Activated CD8-positive, alpha-beta memory T cell treated with anti-CD3 and anti-CD28 coated beads, Interleukin-2, amount 10 ng/mL, durations not matched to agents 7 days and 5 days (primary cell): ENCODE data around the gene LCE1C. TPM values are rescaled to one million over a fixed set of nuclear protein-coding genes. Genes with fewer than 3 reads are reported as not detected.

Source experiments
- ATAC-seq: fragments of 150-1000 bp; cut with Tn5 transposase; one replicate; pipeline ENCODE4 v1.10.0; 2021; ENCODE audit warnings: moderate library complexity
- CTCF ChIA-PET: fragments of 350-600 bp; sonication (Branson Sonifier 250); formaldehyde crosslinking; loops from one replicate; lab custom pipeline; 2021; ENCODE audit warnings: antibody characterized with exemption; lab: Charles Lee
- DNase-seq: peaks from one replicate; pipeline ENCODE4 v3.0.0-alpha.2; 2020
- H3K27ac Mint-ChIP-seq: one replicate; pipeline ENCODE4 v1.8.0; 2021; ENCODE audit warnings: mild to moderate bottlenecking, mixed read lengths
- H3K27me3 Mint-ChIP-seq: one replicate; pipeline ENCODE4 v1.8.0; 2021; ENCODE audit warnings: mixed read lengths
- H3K36me3 Mint-ChIP-seq: one replicate; pipeline ENCODE4 v1.8.0; 2021; ENCODE audit warnings: mild to moderate bottlenecking, mixed read lengths
- H3K4me1 Mint-ChIP-seq: one replicate; pipeline ENCODE4 v1.8.0; 2021; ENCODE audit warnings: mixed read lengths
- H3K4me3 Mint-ChIP-seq: one replicate; pipeline ENCODE4 v1.8.0; 2021; ENCODE audit warnings: mild to moderate bottlenecking, moderate library complexity, mixed read lengths
- H3K9me3 Mint-ChIP-seq: one replicate; pipeline ENCODE4 v1.8.0; 2022; ENCODE audit warnings: low read depth, mixed read lengths
- total RNA-seq, 2 experiments: library from RNA; stranded (reverse); gene quantifications; one replicate each; pipeline ENCODE4 v1.2.3, GENCODE V29; 2021

Gene LCE1C
- total RNA-seq = not detected

GRCh38 chr1:152806576-152806975, at the start of gene LCE1C:
TSS of gene LCE1C (minus strand) at chr1:152806651. CDS start at chr1:152805478, 1,173 bp downstream.
- H3K4me3 Mint-ChIP-seq = no peak within 1 kb of the TSS
- peaks cover 15% of the 10 kb centered on the region for H3K27me3 Mint-ChIP-seq
- DNase-seq (no peak), ATAC-seq (no peak)
- CTCF ChIA-PET = no interaction called here
- no peaks in the 10 kb centered on the region for H3K4me1 Mint-ChIP-seq
- H3K9me3 Mint-ChIP-seq = no peaks in the 10 kb centered on the region
- H3K27ac Mint-ChIP-seq = no peak within 1 kb of the TSS
- H3K36me3 Mint-ChIP-seq = no peaks in the 10 kb centered on the region

- H3K27me3 Mint-ChIP-seq = no peaks in the 10 kb centered on the region
- no peaks in the 10 kb centered on the region for H3K4me1 Mint-ChIP-seq
- no peak for ATAC-seq
- no peaks in the 10 kb centered on the region for H3K9me3 Mint-ChIP-seq
- no peaks in the 10 kb centered on the region for H3K36me3 Mint-ChIP-seq
- CTCF ChIA-PET = interaction anchor here (1.4 kb wide), 1 partner anchor 18 kb away, joined by 4 read pairs; no protein-coding TSS in a partner anchor
- no peak overlapping the region for H3K4me3 Mint-ChIP-seq
- DNase-seq = no peak
- H3K27ac Mint-ChIP-seq = no peak overlapping the region
Measured at GRCh38 chr1:152855661-152856060, 49.2 kb upstream of the LCE1C start.

DNA sequence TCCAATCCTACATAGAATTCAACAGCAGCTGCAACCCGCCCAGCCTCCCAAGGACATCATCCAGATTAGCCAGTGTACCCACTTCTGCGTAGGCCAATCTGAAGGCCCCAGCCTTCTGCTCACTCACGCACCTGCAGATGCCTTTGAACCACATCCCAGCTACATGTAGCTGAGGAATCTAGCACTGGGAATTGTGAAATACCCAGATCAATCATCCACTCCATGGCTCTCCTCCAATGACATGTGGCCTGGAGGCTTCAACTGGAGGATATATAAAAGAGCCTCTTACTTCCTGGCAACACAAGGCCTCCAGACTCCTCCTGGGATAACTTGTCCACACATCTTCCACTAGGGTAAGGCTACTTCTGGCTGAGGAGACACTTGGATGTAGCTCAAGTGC, 36.1 kb upstream of the LCE1C start, which contains the start of gene LCE6A:
TSS of gene LCE6A (plus strand) at position 301 of the 400 bp plus-strand sequence. CDS start 665 bp downstream, outside the sequence.
- H3K9me3 Mint-ChIP-seq = no peaks in the 10 kb centered on the region

GRCh38 chr1:152836870-152837269, 30.4 kb upstream of the LCE1C start:
- no peak overlapping the region for H3K27ac Mint-ChIP-seq
- H3K9me3 Mint-ChIP-seq = no peaks in the 10 kb centered on the region
- ATAC-seq (no peak), DNase-seq (no peak)
- no peaks in the 10 kb centered on the region for H3K36me3 Mint-ChIP-seq
- H3K27me3 Mint-ChIP-seq = peaks cover 7% of the 10 kb centered on the region
- CTCF ChIA-PET = interaction anchor here (1.2 to 1.8 kb wide), 2 partner anchors 10 to 19 kb away, joined by 3 to 4 read pairs; no protein-coding TSS in a partner anchor
- no peaks in the 10 kb centered on the region for H3K4me1 Mint-ChIP-seq
- H3K4me3 Mint-ChIP-seq = no peak overlapping the region

More for the DNA sequence above, 36.1 kb upstream of the LCE1C start, which contains the start of gene LCE6A:
- CTCF ChIA-PET = no interaction called here
- Mint-ChIP-seq H3K4me3 (no peak within 1 kb of the TSS), H3K27ac (no peak within 1 kb of the TSS), H3K27me3 (peaks cover 8% of the 10 kb centered on the region), H3K36me3 (no peaks in the 10 kb centered on the region), H3K4me1 (no peaks in the 10 kb centered on the region)
- no peak for ATAC-seq
- no peak for DNase-seq

DNA sequence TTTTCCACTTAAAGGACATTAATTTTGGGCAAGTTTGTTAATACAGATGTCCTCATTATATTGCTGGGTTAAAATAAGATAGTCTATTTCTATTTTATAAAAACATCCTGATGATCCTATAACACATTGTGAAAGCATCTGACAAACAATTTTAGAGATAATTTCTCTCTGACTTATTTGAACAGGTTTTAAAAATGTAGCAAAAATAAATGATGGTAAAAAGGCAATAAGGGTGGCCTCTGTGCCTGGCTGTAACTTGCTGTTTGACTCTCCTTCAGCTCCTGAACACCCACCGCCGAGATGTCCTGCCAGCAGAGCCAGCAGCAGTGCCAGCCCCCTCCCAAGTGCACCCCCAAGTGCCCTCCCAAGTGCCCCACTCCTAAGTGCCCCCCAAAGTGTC, 20.7 kb upstream of the LCE1C start, which contains the start of gene LCE1A:
TSS of gene LCE1A (plus strand) at position 301 of the 400 bp plus-strand sequence. CDS start at position 301, 0 bp downstream.
- no peak within 1 kb of the TSS for H3K4me3 Mint-ChIP-seq
- no peaks in the 10 kb centered on the region for H3K36me3 Mint-ChIP-seq
- H3K27ac Mint-ChIP-seq = no peak within 1 kb of the TSS
- H3K9me3 Mint-ChIP-seq = no peaks in the 10 kb centered on the region
- CTCF ChIA-PET = no interaction called here
- ATAC-seq (no peak), DNase-seq (no peak)
- H3K4me1 Mint-ChIP-seq = no peaks in the 10 kb centered on the region
- H3K27me3 Mint-ChIP-seq = peaks cover 21% of the 10 kb centered on the region

GRCh38 chr1:152824964-152825363, 18.5 kb upstream of the LCE1C start:
- ATAC-seq = no peak
- Mint-ChIP-seq H3K27ac (no peak overlapping the region), H3K4me1 (no peaks in the 10 kb centered on the region), H3K9me3 (no peaks in the 10 kb centered on the region), H3K36me3 (no peaks in the 10 kb centered on the region), H3K4me3 (no peak overlapping the region), H3K27me3 (peaks cover 22% of the 10 kb centered on the region)
- DNase-seq = no peak
- CTCF ChIA-PET = no interaction called here

- ATAC-seq (no peak), DNase-seq (no peak)
- CTCF ChIA-PET = no interaction called here
- Mint-ChIP-seq H3K9me3 (no peaks in the 10 kb centered on the region), H3K36me3 (no peaks in the 10 kb centered on the region), H3K27me3 (peaks cover 16% of the 10 kb centered on the region), H3K4me3 (no peak overlapping the region), H3K4me1 (no peaks in the 10 kb centered on the region), H3K27ac (no peak overlapping the region)
Measured at GRCh38 chr1:152823294-152823693, 16.8 kb upstream of the LCE1C start.

- CTCF ChIA-PET = no interaction called here
- ATAC-seq = no peak
- no peak overlapping the region for H3K4me3 Mint-ChIP-seq
- no peaks in the 10 kb centered on the region for H3K36me3 Mint-ChIP-seq
- no peak overlapping the region for H3K27ac Mint-ChIP-seq
- peaks cover 2% of the 10 kb centered on the region for H3K9me3 Mint-ChIP-seq
- no peaks in the 10 kb centered on the region for H3K4me1 Mint-ChIP-seq
- no peak for DNase-seq
- H3K27me3 Mint-ChIP-seq = peaks cover 7% of the 10 kb centered on the region
Measured at GRCh38 chr1:152817309-152817708, 10.9 kb upstream of the LCE1C start.

DNA sequence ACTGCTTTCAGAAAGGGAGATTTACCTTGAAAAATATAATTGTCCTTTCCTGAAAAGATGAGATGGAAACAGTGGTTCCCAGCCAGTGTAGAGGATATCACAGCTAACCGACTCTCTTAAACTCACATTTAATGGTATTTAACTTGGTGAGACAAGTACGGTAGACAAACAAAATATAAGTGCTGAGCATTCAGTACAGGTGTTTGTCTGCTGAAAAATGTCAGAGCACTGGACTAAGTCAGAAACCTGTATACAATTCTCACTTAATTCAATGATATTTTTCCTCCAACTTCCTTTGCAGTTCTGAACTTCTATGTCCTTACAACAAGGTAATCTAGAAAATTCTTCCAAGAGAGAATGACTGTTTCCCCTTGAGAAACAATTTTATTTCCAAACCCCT, 5.2 kb upstream of the LCE1C start, which contains the start of gene LCE1B:
TSS of gene LCE1B (plus strand) at position 301 of the 400 bp plus-strand sequence. CDS start 476 bp downstream, outside the sequence.
- ATAC-seq (no peak), DNase-seq (no peak)
- H3K4me3 Mint-ChIP-seq = no peak within 1 kb of the TSS
- no peak within 1 kb of the TSS for H3K27ac Mint-ChIP-seq
- peaks cover 15% of the 10 kb centered on the region for H3K27me3 Mint-ChIP-seq
- H3K4me1 Mint-ChIP-seq = no peaks in the 10 kb centered on the region
- CTCF ChIA-PET = no interaction called here
- peaks cover 2% of the 10 kb centered on the region for H3K9me3 Mint-ChIP-seq
- H3K36me3 Mint-ChIP-seq = no peaks in the 10 kb centered on the region

DNA sequence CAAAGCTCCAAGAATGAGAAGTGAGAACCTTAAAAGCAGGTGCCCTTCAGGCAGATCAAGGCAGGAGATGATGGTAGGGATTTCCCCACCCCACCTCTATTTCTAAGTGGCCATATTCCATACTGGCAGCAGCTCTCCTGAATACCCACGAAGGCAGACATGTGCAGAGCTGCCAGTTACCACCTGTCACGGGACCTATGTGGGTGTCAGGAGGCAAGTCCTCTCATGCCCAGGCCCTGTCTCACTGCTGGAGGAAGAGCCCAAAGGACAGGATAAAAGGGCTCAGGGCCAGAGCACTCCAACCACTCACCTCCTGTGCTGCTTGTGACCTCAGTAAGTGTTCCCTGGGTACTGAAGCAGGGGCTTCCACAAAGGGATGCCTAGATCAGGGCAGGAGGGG, 4.6 kb upstream of the LCE1C start:
- no peak overlapping the region for H3K4me3 Mint-ChIP-seq
- peaks cover 2% of the 10 kb centered on the region for H3K9me3 Mint-ChIP-seq

DNA sequence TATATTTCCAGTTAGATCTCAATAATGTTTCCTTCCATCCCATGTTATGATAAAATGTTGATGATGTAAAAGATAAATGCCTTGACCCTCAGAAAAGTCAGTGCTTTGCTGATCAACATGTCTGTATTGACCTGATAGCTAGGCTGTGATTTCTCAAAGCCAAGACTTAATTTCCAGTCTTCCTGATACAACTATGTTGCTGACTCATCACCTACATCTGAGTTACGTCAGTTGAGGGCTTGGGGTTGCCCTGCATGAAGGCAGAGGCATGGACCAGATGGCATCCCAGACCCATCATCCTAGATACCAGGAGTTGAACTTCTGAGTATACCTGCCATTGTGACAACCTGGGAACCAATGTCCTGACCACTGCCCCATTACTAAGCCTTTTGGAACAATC, 5.1 kb downstream of the LCE1C start:
- no peaks in the 10 kb centered on the region for H3K36me3 Mint-ChIP-seq
- CTCF ChIA-PET = no interaction called here
- H3K27ac Mint-ChIP-seq = no peak overlapping the region
- peaks cover 13% of the 10 kb centered on the region for H3K27me3 Mint-ChIP-seq
- no peaks in the 10 kb centered on the region for H3K9me3 Mint-ChIP-seq
- H3K4me3 Mint-ChIP-seq = no peak overlapping the region
- H3K4me1 Mint-ChIP-seq = no peaks in the 10 kb centered on the region
- DNase-seq (no peak), ATAC-seq (no peak)

More for the DNA sequence above, 4.6 kb upstream of the LCE1C start:
- CTCF ChIA-PET = no interaction called here
- Mint-ChIP-seq H3K27me3 (peaks cover 15% of the 10 kb centered on the region), H3K36me3 (no peaks in the 10 kb centered on the region), H3K27ac (no peak overlapping the region), H3K4me1 (no peaks in the 10 kb centered on the region)
- DNase-seq (no peak), ATAC-seq (no peak)

GRCh38 chr1:152796421-152796820, 10.0 kb downstream of the LCE1C start, which contains the start of gene LCE1D:
TSS of gene LCE1D (plus strand) at chr1:152796721. CDS start at chr1:152797795, 1,074 bp downstream.
- H3K9me3 Mint-ChIP-seq = no peaks in the 10 kb centered on the region
- no peak within 1 kb of the TSS for H3K4me3 Mint-ChIP-seq
- CTCF ChIA-PET = no interaction called here
- ATAC-seq (no peak), DNase-seq (no peak)
- H3K27me3 Mint-ChIP-seq = peaks cover 7% of the 10 kb centered on the region
- H3K36me3 Mint-ChIP-seq = no peaks in the 10 kb centered on the region
- H3K4me1 Mint-ChIP-seq = no peaks in the 10 kb centered on the region
- no peak within 1 kb of the TSS for H3K27ac Mint-ChIP-seq

DNA sequence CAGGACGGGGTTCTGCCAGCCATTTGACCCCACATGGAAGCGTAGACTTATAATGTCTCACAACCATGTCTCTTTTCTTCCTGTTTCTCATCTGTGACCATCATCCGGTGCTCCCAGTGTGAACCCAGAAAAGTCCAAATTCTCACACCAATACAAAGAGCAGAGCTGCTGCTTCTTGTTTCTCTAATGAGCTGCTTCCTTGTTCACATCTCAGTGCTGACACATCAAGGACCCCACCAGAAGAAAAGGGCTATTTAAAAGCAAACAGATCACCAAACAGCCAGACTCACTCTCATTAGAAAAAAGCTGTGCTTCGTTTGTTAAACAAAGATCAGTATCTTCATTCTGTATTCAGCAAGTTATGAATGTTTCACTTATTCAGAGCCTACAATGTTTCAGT, 10.8 kb downstream of the LCE1C start:
- H3K27me3 Mint-ChIP-seq = peaks cover 3% of the 10 kb centered on the region
- DNase-seq = no peak
- H3K36me3 Mint-ChIP-seq = no peaks in the 10 kb centered on the region
- CTCF ChIA-PET = no interaction called here
- no peak overlapping the region for H3K27ac Mint-ChIP-seq
- no peaks in the 10 kb centered on the region for H3K9me3 Mint-ChIP-seq
- no peaks in the 10 kb centered on the region for H3K4me1 Mint-ChIP-seq
- H3K4me3 Mint-ChIP-seq = no peak overlapping the region
- no peak for ATAC-seq

DNA sequence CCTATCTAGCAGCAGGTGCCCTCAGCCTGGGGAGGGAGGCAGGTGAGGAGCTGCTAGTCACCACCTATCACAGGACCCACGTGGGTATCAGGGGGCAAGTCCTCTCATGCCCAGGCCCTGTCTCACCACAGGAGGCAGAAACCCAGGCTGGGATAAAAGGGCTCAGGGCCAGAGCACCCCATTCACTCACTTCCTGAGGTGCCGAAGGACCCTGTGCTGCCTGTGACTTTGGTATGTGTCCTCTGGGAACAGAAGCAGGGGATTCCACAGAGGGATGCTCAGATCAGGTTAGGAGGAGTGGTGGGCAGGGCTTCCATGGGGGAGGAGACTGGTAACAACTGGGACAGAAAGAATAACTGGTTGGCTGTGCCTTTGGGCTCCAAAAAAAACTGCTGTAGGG, 20.4 kb downstream of the LCE1C start, which contains the start of gene LCE1E:
TSS of gene LCE1E (plus strand) at position 181 of the 400 bp plus-strand sequence. CDS start 1,043 bp downstream, outside the sequence.
- H3K27me3 Mint-ChIP-seq = peaks cover 31% of the 10 kb centered on the region
- H3K4me3 Mint-ChIP-seq = no peak within 1 kb of the TSS
- no peak for ATAC-seq
- no peak within 1 kb of the TSS for H3K27ac Mint-ChIP-seq
- no peaks in the 10 kb centered on the region for H3K9me3 Mint-ChIP-seq
- no peak for DNase-seq
- H3K36me3 Mint-ChIP-seq = no peaks in the 10 kb centered on the region
- CTCF ChIA-PET = no interaction called here
- peaks cover 3% of the 10 kb centered on the region for H3K4me1 Mint-ChIP-seq
